Gastrocnemius medialis (tissue), 4 donors: ENCODE data around the gene GPR15LG. TPM values are rescaled to one million over a fixed set of nuclear protein-coding genes. Genes with fewer than 3 reads are reported as not detected.

Experiments used
- ATAC-seq, 2 donors: fragments of 150-250 bp; one replicate each; pipeline ENCODE4 v1.9.1; 2016
- DNase-seq, 2 donors: peaks; one replicate each; pipeline ENCODE4 v3.0.0-alpha.2; 2019
- H3K27ac ChIP-seq, 4 donors: fragments of 200-600 bp; sonication (generic); 1 replicate in 1 of 4; 2 replicates in 3 of 4; pipeline ENCODE4 v1.5.1; 2016 to 2018; ENCODE audit warnings: mild to moderate bottlenecking in 2 of 4, moderate library complexity in 1 of 4
- H3K27me3 ChIP-seq, 3 donors: fragments of 200-600 bp; sonication (generic) in 2 of 3; 1 replicate in 1 of 3; 2 replicates in 2 of 3; pipeline versions ENCODE4 v1.5.1 to v1.6.0; 2016 to 2019; ENCODE audit warnings: mild to moderate bottlenecking in 1 of 3, moderate library complexity in 1 of 3
- H3K36me3 ChIP-seq, 2 donors: fragments of 200-600 bp; sonication (generic) in 1 of 2; one replicate each; pipeline ENCODE4 v1.5.1; 2017 to 2018
- H3K4me1 ChIP-seq, 2 donors: fragments of 200-600 bp; sonication (generic) in 1 of 2; one replicate each; pipeline ENCODE4 v1.5.1; 2016 to 2017; ENCODE audit warnings: mild to moderate bottlenecking in 2 of 2
- H3K4me3 ChIP-seq, 4 donors: fragments of 200-600 bp; sonication (generic) in 3 of 4; 1 replicate in 1 of 4; 2 replicates in 3 of 4; pipeline ENCODE4 v1.5.1; 2016 to 2019; ENCODE audit warnings: mild to moderate bottlenecking in 2 of 4
- H3K9me3 ChIP-seq, 3 donors: fragments of 200-600 bp; sonication (generic) in 2 of 3; 1 replicate in 1 of 3; 2 replicates in 2 of 3; pipeline ENCODE4 v1.5.1; 2016 to 2019
- CTCF ChIP-seq, 5 experiments: fragments of 450-650 bp in 3 of 5; fragments of 200-600 bp in 2 of 5; sonication (generic) in 2 of 5; IDR thresholded peaks in 4 of 5; conservative IDR thresholded peaks in 1 of 5; 1 replicate in 4 of 5; 2 replicates in 1 of 5; pipeline ENCODE4 v1.5.1; 2016 to 2019; ENCODE audit warnings: antibody characterized with exemption in 5 of 5, mild to moderate bottlenecking in 3 of 5, moderate library complexity in 3 of 5
- POLR2A ChIP-seq, 2 donors: fragments of 450-650 bp; IDR thresholded peaks; one replicate each; pipeline ENCODE4 v1.6.1; 2017; ENCODE audit warnings: antibody characterized with exemption in 2 of 2, mild to moderate bottlenecking in 2 of 2, moderate library complexity in 2 of 2
- in situ Hi-C, 4 donors: fragments of 200-750 bp; cut with MboI; loops; one replicate each; pipeline versions ENCODE4 v1.15.0 to v1.8.0; 2017; ENCODE audit warnings: low sequenced_read_pairs in 4 of 4
- intact Hi-C: fragments of 100-400 bp; cut with DNase I; formaldehyde crosslinking; loops from one replicate; pipeline ENCODE4 v1.15.1; 2023; ENCODE audit warnings: low total_unique reads
- total RNA-seq, 4 donors: library from RNA; depleted of rRNA; stranded (reverse); fragments of >200 nt; gene quantifications; one replicate each; pipeline versions ENCODE4 v1.1.0 to v1.2.3, GENCODE V29; 2016

Gene GPR15LG
- total RNA-seq, 4 donors from 2014 or later: 0.92 TPM; not detected in 3

DNA sequence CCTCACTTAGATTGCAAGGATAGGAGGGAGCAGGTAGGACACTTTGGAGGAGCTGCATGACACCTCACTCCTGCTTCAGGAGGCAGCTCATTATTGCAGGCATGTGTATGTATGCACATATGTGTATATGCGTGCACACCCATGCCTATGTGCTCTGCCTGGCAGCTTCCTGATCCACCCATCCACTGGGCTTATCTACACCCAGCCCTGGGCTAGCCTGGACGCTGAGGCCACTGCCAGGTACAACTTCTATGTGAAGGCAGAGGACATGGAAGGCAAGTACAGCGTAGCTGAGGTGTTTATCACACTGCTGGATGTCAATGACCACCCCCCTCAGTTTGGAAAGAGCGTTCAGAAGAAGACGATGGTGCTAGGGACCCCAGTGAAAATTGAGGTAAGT, 38.4 kb downstream of the GPR15LG start:
- intact Hi-C loops (no loop called here), in situ Hi-C loops (no loop called here)
- no peak overlapping the region for H3K27ac ChIP-seq
- no peak for DNase-seq
- ATAC-seq: no peak
- TF ChIP-seq POLR2A (IDR thresholded peaks at IDR 0.05): no peak
- TF ChIP-seq CTCF (IDR thresholded peaks at IDR 0.05 in 4 of 5, conservative IDR thresholded peaks at IDR 0.05 in 1 of 5): no peak
- no peaks in the 10 kb centered on the region for H3K4me1 ChIP-seq
- no peaks in the 10 kb centered on the region for H3K9me3 ChIP-seq
- H3K36me3 ChIP-seq: no peaks in the 10 kb centered on the region
- no peak overlapping the region for H3K4me3 ChIP-seq
- H3K27me3 ChIP-seq: no peaks in the 10 kb centered on the region

DNA sequence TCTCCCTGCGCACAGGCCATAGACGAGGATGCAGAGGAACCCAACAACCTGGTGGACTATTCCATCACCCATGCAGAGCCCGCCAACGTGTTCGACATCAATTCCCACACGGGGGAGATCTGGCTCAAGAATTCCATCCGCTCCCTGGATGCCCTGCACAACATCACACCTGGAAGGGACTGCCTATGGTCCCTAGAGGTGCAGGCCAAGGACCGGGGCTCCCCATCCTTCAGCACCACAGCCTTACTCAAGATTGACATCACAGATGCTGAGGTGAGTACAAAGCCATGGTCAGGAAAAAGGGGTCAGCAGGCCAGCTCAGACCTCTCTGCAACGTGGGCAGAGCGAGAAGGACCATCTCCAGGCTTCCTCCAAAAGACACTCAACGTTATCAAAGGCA, 39.5 kb downstream of the GPR15LG start:
- intact Hi-C loops: no loop called here
- Histone ChIP-seq H3K4me1 (no peaks in the 10 kb centered on the region), H3K4me3 (no peak overlapping the region), H3K27me3 (no peaks in the 10 kb centered on the region), H3K9me3 (no peaks in the 10 kb centered on the region), H3K27ac (no peak overlapping the region), H3K36me3 (no peaks in the 10 kb centered on the region)
- TF ChIP-seq POLR2A (IDR thresholded peaks at IDR 0.05): no peak
- in situ Hi-C loops: no loop called here
- ATAC-seq (no peak), DNase-seq (no peak)

- in situ Hi-C loops: no loop called here
- DNase-seq (no peak), ATAC-seq (no peak)
- intact Hi-C loops: no loop called here
- no peaks in the 10 kb centered on the region for H3K9me3 ChIP-seq
- H3K4me1 ChIP-seq: no peaks in the 10 kb centered on the region
- no peak overlapping the region for H3K27ac ChIP-seq
- no peaks in the 10 kb centered on the region for H3K27me3 ChIP-seq
- no peak overlapping the region for H3K4me3 ChIP-seq
- H3K36me3 ChIP-seq: no peaks in the 10 kb centered on the region
- no peak for TF ChIP-seq POLR2A (IDR thresholded peaks at IDR 0.05)
- TF ChIP-seq CTCF (IDR thresholded peaks at IDR 0.05 in 4 of 5, conservative IDR thresholded peaks at IDR 0.05 in 1 of 5): no peak
Observed at GRCh38 chr10:84214046-84214572, 40.5 kb downstream of the GPR15LG start.

GRCh38 chr10:84214612-84215235, 41.1 kb downstream of the GPR15LG start:
- in situ Hi-C loops: no loop called here

GRCh38 chr10:84216834-84217233, 43.2 kb downstream of the GPR15LG start:
- no peak for TF ChIP-seq CTCF (IDR thresholded peaks at IDR 0.05 in 4 of 5, conservative IDR thresholded peaks at IDR 0.05 in 1 of 5)
- TF ChIP-seq POLR2A (IDR thresholded peaks at IDR 0.05): no peak
- intact Hi-C loops (no loop called here), in situ Hi-C loops (no loop called here)
- ATAC-seq (no peak), DNase-seq (no peak)
- Histone ChIP-seq H3K9me3 (no peaks in the 10 kb centered on the region), H3K36me3 (no peaks in the 10 kb centered on the region), H3K27ac (no peak overlapping the region), H3K27me3 (no peaks in the 10 kb centered on the region), H3K4me3 (no peak overlapping the region), H3K4me1 (no peaks in the 10 kb centered on the region)

More at GRCh38 chr10:84214612-84215235, 41.1 kb downstream of the GPR15LG start:
- Histone ChIP-seq H3K36me3 (no peaks in the 10 kb centered on the region), H3K9me3 (no peaks in the 10 kb centered on the region), H3K4me1 (no peaks in the 10 kb centered on the region), H3K27me3 (no peaks in the 10 kb centered on the region), H3K4me3 (no peak overlapping the region), H3K27ac (no peak overlapping the region)
- ATAC-seq (no peak), DNase-seq (no peak)
- intact Hi-C loops: no loop called here
- TF ChIP-seq POLR2A (IDR thresholded peaks at IDR 0.05) (no peak), CTCF (IDR thresholded peaks at IDR 0.05 in 4 of 5, conservative IDR thresholded peaks at IDR 0.05 in 1 of 5) (no peak)
